ENCODE measurements around the gene SMS.

DNA sequence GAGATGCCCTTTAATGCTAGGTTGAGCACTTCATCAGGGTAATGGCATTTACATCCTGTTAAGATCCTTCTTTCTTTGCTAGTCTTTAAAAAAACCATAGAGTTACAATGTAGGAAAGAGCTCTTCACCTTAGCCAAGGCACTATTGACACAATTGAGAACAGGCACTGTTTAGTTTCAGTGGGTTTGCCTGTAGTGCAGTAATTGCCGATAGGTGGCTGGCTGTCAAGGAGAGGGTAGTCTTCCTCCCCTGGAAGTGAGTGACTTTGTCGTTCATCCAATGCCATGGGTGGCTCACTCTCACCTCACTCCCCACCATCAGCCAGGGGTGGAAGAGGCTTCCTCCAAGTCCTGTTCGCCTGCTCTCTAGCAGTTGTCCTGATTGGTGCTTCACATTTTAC is 34.7 kb downstream of the SMS start:
- TF ChIP-seq POLR2A (IDR thresholded peaks at IDR 0.05) (no peak), EP300 (IDR thresholded peaks at IDR 0.05) (no peak), POLR2AphosphoS5 (IDR thresholded peaks at IDR 0.05) (no peak)
- TF ChIP-seq, protein P1, sequence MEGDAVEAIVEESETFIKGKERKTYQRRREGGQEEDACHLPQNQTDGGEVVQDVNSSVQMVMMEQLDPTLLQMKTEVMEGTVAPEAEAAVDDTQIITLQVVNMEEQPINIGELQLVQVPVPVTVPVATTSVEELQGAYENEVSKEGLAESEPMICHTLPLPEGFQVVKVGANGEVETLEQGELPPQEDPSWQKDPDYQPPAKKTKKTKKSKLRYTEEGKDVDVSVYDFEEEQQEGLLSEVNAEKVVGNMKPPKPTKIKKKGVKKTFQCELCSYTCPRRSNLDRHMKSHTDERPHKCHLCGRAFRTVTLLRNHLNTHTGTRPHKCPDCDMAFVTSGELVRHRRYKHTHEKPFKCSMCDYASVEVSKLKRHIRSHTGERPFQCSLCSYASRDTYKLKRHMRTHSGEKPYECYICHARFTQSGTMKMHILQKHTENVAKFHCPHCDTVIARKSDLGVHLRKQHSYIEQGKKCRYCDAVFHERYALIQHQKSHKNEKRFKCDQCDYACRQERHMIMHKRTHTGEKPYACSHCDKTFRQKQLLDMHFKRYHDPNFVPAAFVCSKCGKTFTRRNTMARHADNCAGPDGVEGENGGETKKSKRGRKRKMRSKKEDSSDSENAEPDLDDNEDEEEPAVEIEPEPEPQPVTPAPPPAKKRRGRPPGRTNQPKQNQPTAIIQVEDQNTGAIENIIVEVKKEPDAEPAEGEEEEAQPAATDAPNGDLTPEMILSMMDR (IDR thresholded peaks at IDR 0.05): no peak
